AG04450 (cell line): Measurements from ENCODE around the gene NHS. TPM values are rescaled to one million over a fixed set of nuclear protein-coding genes. Genes with fewer than 3 reads are reported as not detected.

Source experiments
- CTCF ChIA-PET: fragments of 300-600, 350-600 bp; formaldehyde crosslinking; extraction: SDS; loops from one replicate; lab custom pipeline; 2022; ENCODE audit warnings: antibody characterized with exemption, inconsistent platforms; lab: Charles Lee
- POLR2A ChIA-PET: fragments of 350-600 bp; formaldehyde crosslinking; extraction: SDS; loops from one replicate; lab custom pipeline; 2021; ENCODE audit warnings: antibody characterized with exemption, inconsistent platforms; lab: Yijun Ruan, JAX
- DNase-seq: peaks from one replicate; pipeline ENCODE4 v3.0.0-alpha.2; 2011; ENCODE audit warnings: low read depth, low spot score
- H3K27ac ChIP-seq: one replicate; pipeline ENCODE4 v1.5.1; 2012; ENCODE audit warnings: low read depth, low read length, control low read depth
- H3K27me3 ChIP-seq: one replicate; pipeline ENCODE4 v1.6.0; 2012; ENCODE audit warnings: low read length; ENCODE audit not compliant: control insufficient read depth, insufficient read depth
- H3K4me3 ChIP-seq: 2 replicates; pipeline ENCODE4 v1.5.1; 2011; ENCODE audit warnings: mild to moderate bottlenecking, low read depth, low read length, control low read depth
- H3K9me3 ChIP-seq: 2 replicates; pipeline ENCODE4 v1.5.1; 2012; ENCODE audit warnings: low read length; ENCODE audit not compliant: control insufficient read depth, insufficient read depth
- polyA plus RNA-seq: library from polyadenylated mRNA; depleted of rRNA; stranded (reverse); fragments of >200 nt; gene quantifications from 2 replicates; pipeline ENCODE4 v1.2.3, GENCODE V29; 2011
- TF ChIP-seq, protein P1 (sequence below): IDR thresholded peaks from 2 replicates; pipeline ENCODE4 v1.5.1; 2011; ENCODE audit warnings: low read depth, low read length, control low read depth, inconsistent platforms

The NHS gene
- polyA plus RNA-seq, 1 experiment: 2.0 TPM

DNA sequence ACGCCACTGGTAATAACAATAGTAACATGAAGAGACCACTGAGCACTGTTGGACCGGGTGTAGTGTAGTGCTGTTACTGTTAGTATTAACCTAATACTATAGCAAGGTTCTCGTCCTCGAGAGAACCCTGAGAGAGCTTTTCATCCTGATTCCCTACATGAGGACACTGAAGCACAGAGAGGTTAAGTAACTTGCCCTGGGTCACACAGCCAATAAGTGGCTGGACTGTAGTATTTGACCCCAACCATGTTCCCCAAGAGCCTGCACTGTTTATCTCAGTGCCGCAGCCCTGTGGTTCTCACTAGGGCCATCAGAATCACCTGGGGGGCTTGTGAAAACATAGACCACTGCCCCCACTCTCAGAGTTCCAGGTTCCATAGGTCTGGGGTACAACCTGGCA lies 372.7 kb downstream of the NHS start:
- CTCF ChIA-PET: interaction anchor here (0.6 kb wide), 1 partner anchor 631 kb away, joined by 5 read pairs; no protein-coding TSS in a partner anchor

GRCh38 chrX:17748684-17749083 lies 373.7 kb downstream of the NHS start:
- ChIA-PET POLR2A (no interaction called here), CTCF (no interaction called here)
- DNase-seq: no peak
- Histone ChIP-seq H3K9me3 (no peaks in the 10 kb centered on the region), H3K4me3 (no peak overlapping the region), H3K27ac (no peak overlapping the region), H3K27me3 (no peaks in the 10 kb centered on the region)
- TF ChIP-seq, protein P1, sequence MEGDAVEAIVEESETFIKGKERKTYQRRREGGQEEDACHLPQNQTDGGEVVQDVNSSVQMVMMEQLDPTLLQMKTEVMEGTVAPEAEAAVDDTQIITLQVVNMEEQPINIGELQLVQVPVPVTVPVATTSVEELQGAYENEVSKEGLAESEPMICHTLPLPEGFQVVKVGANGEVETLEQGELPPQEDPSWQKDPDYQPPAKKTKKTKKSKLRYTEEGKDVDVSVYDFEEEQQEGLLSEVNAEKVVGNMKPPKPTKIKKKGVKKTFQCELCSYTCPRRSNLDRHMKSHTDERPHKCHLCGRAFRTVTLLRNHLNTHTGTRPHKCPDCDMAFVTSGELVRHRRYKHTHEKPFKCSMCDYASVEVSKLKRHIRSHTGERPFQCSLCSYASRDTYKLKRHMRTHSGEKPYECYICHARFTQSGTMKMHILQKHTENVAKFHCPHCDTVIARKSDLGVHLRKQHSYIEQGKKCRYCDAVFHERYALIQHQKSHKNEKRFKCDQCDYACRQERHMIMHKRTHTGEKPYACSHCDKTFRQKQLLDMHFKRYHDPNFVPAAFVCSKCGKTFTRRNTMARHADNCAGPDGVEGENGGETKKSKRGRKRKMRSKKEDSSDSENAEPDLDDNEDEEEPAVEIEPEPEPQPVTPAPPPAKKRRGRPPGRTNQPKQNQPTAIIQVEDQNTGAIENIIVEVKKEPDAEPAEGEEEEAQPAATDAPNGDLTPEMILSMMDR: no peak

More for the DNA sequence above, 372.7 kb downstream of the NHS start:
- Histone ChIP-seq H3K27ac (no peak overlapping the region), H3K9me3 (no peaks in the 10 kb centered on the region), H3K27me3 (no peaks in the 10 kb centered on the region), H3K4me3 (no peak overlapping the region)
- TF ChIP-seq, protein P1: no peak
- DNase-seq: no peak
- POLR2A ChIA-PET: no interaction called here

DNA sequence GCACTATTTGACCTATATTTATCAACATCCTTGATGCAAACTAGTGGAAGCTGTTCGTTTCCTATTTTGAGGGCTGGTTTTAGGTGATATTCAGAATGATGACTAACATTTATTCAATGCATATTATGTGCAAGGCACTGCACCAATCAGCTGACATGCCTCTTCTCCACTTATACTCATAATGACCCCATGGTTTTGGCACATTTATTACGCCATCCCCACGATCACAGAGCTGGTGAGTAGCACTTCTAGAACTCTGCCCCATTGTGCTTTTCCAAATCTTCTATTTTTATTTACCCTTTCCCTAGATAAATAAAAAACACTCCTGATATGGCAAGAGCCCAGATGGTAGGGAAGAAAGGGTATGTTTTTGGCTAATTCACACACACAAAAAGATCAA lies 375.4 kb downstream of the NHS start:
- Histone ChIP-seq H3K27me3 (no peaks in the 10 kb centered on the region), H3K27ac (no peak overlapping the region), H3K9me3 (no peaks in the 10 kb centered on the region), H3K4me3 (no peak overlapping the region)
- DNase-seq: no peak
- CTCF ChIA-PET: no interaction called here
- POLR2A ChIA-PET: no interaction called here
- TF ChIP-seq, protein P1: no peak

DNA sequence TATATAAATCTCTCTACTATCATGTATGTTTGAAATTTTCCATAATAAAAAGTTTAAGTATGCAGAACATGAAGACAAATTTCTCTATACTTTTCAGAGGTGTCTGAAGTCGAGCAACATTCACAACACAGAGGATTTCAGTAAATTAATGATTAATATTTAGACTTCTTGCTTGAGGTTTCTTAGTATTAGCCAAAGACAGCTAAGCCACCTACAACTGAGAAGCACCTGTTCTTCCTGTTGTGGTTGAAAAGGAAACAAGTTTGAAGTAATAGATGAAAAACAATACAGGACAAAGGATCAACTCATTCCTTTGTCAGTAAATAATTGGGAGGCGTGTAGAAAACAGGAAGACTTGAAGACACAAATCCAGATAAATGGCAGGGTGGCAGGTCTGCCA lies 383.4 kb downstream of the NHS start:
- no peak for DNase-seq
- Histone ChIP-seq H3K27ac (no peak overlapping the region), H3K27me3 (no peaks in the 10 kb centered on the region), H3K4me3 (no peak overlapping the region), H3K9me3 (no peaks in the 10 kb centered on the region)
- CTCF ChIA-PET: no interaction called here
- TF ChIP-seq, protein P1: no peak
- POLR2A ChIA-PET: no interaction called here

DNA sequence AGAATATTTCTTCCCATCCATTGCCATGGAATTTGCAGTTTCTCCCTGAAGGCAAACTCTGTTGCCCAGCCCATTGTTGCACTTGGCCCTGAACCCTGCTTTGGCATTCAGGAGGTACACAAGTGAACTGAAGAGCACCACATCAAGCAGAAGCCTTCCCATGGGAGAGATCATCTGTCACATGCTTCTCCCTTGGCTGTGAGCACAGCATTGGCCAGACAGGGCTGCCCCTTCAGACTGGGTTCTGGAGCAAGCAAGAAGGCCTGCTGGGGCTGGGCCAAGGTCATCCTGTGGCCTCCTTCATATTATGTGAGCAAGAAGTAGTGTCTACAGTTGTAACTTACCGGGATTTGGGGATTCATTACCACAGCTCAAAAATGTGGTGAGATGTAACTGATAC lies 385.0 kb downstream of the NHS start:
- POLR2A ChIA-PET: no interaction called here
- Histone ChIP-seq H3K27ac (no peak overlapping the region), H3K27me3 (no peaks in the 10 kb centered on the region), H3K4me3 (no peak overlapping the region), H3K9me3 (no peaks in the 10 kb centered on the region)
- no peak for DNase-seq
- TF ChIP-seq, protein P1: no peak
- CTCF ChIA-PET: no interaction called here
